H1 (cell line): Measurements from ENCODE around the gene NUDT3. TPM values are rescaled to one million over a fixed set of nuclear protein-coding genes. Genes with fewer than 3 reads are reported as not detected.

Source experiments
- POLR2A ChIP-seq, 2 experiments: IDR thresholded peaks; 1 replicate in 1 of 2; 2 replicates in 1 of 2; pipeline ENCODE4 v1.6.1; 2011; ENCODE audit warnings: low read depth in 2 of 2, low read length in 2 of 2, mild to moderate bottlenecking in 2 of 2; ENCODE audit errors: control extremely low read depth in 1 of 2
- SIN3A ChIP-seq, 2 experiments: IDR thresholded peaks in 1 of 2; conservative IDR thresholded peaks in 1 of 2; 2 replicates each; pipeline ENCODE4 v1.6.1; 2011 to 2012; ENCODE audit warnings: low read length in 2 of 2, improper control_type of control experiment in 1 of 2, low read depth in 1 of 2, mild to moderate bottlenecking in 1 of 2
- USF2 ChIP-seq: IDR thresholded peaks from 2 replicates; pipeline ENCODE4 v1.6.1; 2011; ENCODE audit warnings: low read length, improper control_type of control experiment
- polyA plus RNA-seq, 7 experiments: library from polyadenylated mRNA; depleted of rRNA in 3 of 7; stranded (reverse) in 5 of 7; unstranded in 2 of 7; fragments of >200 nt in 5 of 7; fragments of 200-250 nt in 2 of 7; gene quantifications; 1 replicate in 5 of 7; 2 replicates in 1 of 7; 4 replicates in 1 of 7; pipeline versions ENCODE4 v1.2.1 to v1.2.3, GENCODE V29; 2011 to 2013; ENCODE audit warnings: missing spikeins in 2 of 7, mixed read lengths in 2 of 7
- total RNA-seq: library from RNA; stranded (reverse); fragmentation: NEBNext Ultra II Directional; extraction: Animal tissue kit (Norgen Biotek cat#: 25700); gene quantifications from 2 replicates; pipeline ENCODE4 v1.2.1, GENCODE V29; 2021

The NUDT3 gene
- total and polyA plus RNA-seq, 2 of the 8 experiments (the other 6 are each of a cell fraction or from before 2014, with no cell fraction given): 14.1 to 36.9 TPM

- TF ChIP-seq USF2: no peak
- no peak for TF ChIP-seq POLR2A (IDR thresholded peaks at IDR 0.05; ENCODE audit: control extremely low read depth in 1 of 2, low read depth in 2 of 2, low read length in 2 of 2)
- TF ChIP-seq SIN3A (conservative IDR thresholded peaks at IDR 0.05 in 1 of 2, IDR thresholded peaks at IDR 0.05 in 1 of 2; ENCODE audit: low read depth in 1 of 2, low read length in 2 of 2): no peak
Observed at GRCh38 chr6:34383656-34384320, 8.7 kb downstream of the NUDT3 start (continued).
